Upper lobe of right lung (tissue), 1 donor: Measurements from ENCODE around the gene TAF11L2. TPM values are rescaled to one million over a fixed set of nuclear protein-coding genes. Genes with fewer than 3 reads are reported as not detected.
"Not testable (repeated sequence)": the region's sequence is repeated elsewhere in the genome, so short reads cannot be mapped to it uniquely, and the experiment has no call there.

Experiments
- ATAC-seq: fragments of 200-7000 bp; cut with Tn5 transposase; one replicate; pipeline ENCODE4 v1.9.1; 2020; ENCODE audit warnings: mild to moderate bottlenecking, moderate library complexity
- DNase-seq: peaks from one replicate; pipeline ENCODE4 v3.0.0-alpha.2; 2020
- H3K27ac ChIP-seq: fragments of 200-600 bp; one replicate; pipeline ENCODE4 v1.8.0; 2022
- H3K27me3 ChIP-seq: fragments of 200-600 bp; one replicate; pipeline ENCODE4 v1.8.0; 2022; ENCODE audit warnings: mild to moderate bottlenecking
- H3K36me3 ChIP-seq: fragments of 200-600 bp; one replicate; pipeline ENCODE4 v1.8.0; 2022
- H3K4me1 ChIP-seq: fragments of 200-600 bp; one replicate; pipeline ENCODE4 v1.8.0; 2022
- H3K4me3 ChIP-seq: fragments of 200-600 bp; one replicate; pipeline ENCODE4 v1.8.0; 2022; ENCODE audit warnings: mild to moderate bottlenecking
- H3K9me3 ChIP-seq: fragments of 200-600 bp; one replicate; pipeline ENCODE4 v1.8.0; 2022
- intact Hi-C: fragments of 100-400 bp; cut with DNase I; formaldehyde crosslinking; loops from one replicate; pipeline ENCODE4 v1.11.0; 2022
- total RNA-seq: library from RNA; stranded (reverse); fragmentation: NEBNext Ultra II Directional; extraction: Animal tissue kit (Norgen Biotek cat#: 25700); gene quantifications from one replicate; pipeline ENCODE4 v1.2.1, GENCODE V29; 2021
- TF ChIP-seq, protein P1 (sequence below): fragments of 200-600 bp; IDR thresholded peaks from one replicate; pipeline ENCODE4 v1.8.0; 2022; ENCODE audit warnings: antibody characterized with exemption
- donor health status: DM: no; HTN: yes; CAD: no; lungs with severe emphysema.

The TAF11L2 gene
- total RNA-seq, 1 donor from 2014 or later = not detected

DNA sequence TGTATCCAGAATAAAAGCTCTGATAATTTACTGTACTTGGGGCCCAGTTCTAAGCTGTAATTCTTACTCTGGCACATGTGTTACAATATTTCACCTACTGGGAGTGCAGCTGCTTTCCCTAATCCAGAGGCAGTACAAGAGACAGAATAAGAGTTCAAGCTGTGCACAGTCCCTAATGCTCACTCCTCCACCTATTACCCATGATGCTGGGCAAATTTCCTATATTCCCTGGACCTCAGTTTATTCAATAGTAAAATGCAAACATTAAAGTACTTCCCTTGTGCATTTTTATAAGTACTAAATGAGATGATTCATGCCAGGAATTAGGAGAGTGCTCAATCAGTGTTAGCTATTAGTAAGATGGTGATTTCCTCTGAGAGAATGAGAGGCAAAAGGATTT, 28.0 kb upstream of the TAF11L2 start:
- Histone ChIP-seq H3K4me3 (no peak overlapping the region), H3K27me3 (no peaks in the 10 kb centered on the region), H3K4me1 (no peaks in the 10 kb centered on the region), H3K9me3 (no peaks in the 10 kb centered on the region), H3K36me3 (no peaks in the 10 kb centered on the region), H3K27ac (no peak overlapping the region)
- DNase-seq = no peak
- ATAC-seq = no peak
- TF ChIP-seq, protein P1, sequence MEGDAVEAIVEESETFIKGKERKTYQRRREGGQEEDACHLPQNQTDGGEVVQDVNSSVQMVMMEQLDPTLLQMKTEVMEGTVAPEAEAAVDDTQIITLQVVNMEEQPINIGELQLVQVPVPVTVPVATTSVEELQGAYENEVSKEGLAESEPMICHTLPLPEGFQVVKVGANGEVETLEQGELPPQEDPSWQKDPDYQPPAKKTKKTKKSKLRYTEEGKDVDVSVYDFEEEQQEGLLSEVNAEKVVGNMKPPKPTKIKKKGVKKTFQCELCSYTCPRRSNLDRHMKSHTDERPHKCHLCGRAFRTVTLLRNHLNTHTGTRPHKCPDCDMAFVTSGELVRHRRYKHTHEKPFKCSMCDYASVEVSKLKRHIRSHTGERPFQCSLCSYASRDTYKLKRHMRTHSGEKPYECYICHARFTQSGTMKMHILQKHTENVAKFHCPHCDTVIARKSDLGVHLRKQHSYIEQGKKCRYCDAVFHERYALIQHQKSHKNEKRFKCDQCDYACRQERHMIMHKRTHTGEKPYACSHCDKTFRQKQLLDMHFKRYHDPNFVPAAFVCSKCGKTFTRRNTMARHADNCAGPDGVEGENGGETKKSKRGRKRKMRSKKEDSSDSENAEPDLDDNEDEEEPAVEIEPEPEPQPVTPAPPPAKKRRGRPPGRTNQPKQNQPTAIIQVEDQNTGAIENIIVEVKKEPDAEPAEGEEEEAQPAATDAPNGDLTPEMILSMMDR = no peak
- intact Hi-C loops = no loop called here

DNA sequence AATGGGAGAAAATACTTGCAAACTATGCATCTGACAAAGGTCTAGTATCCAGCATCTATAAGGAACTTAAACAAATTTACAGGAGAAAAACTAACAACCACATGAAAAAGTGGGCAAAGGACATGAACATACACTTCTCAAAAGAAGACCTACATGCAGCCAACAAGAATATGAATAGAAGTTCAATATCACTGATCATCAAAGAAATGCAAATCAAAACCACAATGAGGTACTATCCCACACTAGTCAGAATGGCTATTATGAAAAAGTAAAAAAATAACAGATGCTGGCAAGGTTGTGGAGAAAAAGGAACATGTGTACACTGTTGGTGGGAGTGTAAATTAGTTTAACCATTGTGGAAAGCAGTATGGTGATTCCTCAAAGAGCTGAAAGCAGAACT, 23.0 kb upstream of the TAF11L2 start:
- H3K27me3 ChIP-seq, ATAC-seq, intact Hi-C loops, H3K4me1 ChIP-seq, H3K36me3 ChIP-seq, H3K4me3 ChIP-seq, H3K9me3 ChIP-seq, H3K27ac ChIP-seq, DNase-seq: not testable (repeated sequence)

DNA sequence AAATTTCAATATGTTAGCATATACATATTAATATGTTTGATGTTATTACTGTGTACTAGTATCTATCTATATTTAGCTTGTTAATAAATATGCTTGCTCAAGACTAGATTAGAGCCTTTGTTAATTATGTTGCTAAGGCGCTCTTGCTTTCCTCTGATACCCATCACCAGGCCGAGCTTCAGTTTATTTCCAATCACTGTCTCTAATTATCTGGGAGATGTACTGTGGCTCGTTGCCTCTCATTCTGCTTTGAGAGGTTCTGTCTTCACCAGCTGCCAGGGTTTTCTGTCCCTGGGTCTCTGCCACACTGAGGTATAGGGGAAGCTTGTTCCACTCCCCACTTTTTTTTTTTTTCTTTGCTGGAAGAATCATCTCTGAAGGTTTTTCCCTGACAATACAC, 21.0 kb upstream of the TAF11L2 start:
- ATAC-seq = no peak
- H3K27me3 ChIP-seq = no peaks in the 10 kb centered on the region
- no peak overlapping the region for H3K4me3 ChIP-seq
- TF ChIP-seq, protein P1 = no peak
- H3K9me3 ChIP-seq = no peaks in the 10 kb centered on the region
- no peaks in the 10 kb centered on the region for H3K4me1 ChIP-seq
- no peak for DNase-seq
- no peaks in the 10 kb centered on the region for H3K36me3 ChIP-seq
- H3K27ac ChIP-seq = no peak overlapping the region
- intact Hi-C loops = no loop called here

DNA sequence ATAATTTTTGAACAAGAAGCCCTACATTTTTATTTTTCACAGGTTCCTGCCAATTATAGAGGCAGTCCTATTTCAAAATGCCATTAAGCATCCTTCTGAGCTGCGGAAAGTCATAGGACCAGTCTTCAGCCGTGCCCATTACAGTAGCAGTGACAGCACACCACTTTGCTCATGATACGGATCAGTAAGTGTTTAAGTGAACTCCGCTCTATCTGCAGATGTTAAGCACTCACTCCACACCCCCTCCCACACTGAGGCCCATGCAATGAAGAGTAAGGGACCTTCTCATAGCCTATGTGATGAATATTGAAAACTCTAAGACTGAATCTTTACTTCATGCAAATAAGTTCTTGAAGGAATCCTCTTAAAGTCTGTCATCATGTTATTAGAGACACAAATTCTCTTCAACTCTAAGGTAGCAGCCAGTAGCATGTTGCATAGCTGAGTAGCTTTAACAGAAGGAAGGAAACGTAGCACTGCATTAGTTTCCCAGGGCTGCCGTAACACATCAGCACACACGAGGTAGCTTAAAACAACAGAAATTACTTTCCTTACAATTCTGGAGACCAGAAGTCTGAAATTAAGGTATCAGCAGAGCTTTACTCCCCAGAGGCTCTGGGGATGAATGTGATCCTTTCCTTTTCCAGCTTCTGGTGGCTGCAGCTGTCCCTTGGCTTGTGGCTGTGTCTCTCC, 20.3 kb upstream of the TAF11L2 start:
- no peaks in the 10 kb centered on the region for H3K27me3 ChIP-seq
- no peak overlapping the region for H3K27ac ChIP-seq
- no peaks in the 10 kb centered on the region for H3K4me1 ChIP-seq
- no peaks in the 10 kb centered on the region for H3K36me3 ChIP-seq
- H3K9me3 ChIP-seq = no peaks in the 10 kb centered on the region
- no peak overlapping the region for H3K4me3 ChIP-seq
- ATAC-seq (no peak), DNase-seq (no peak)
- TF ChIP-seq, protein P1 = no peak
- intact Hi-C loops = no loop called here

DNA sequence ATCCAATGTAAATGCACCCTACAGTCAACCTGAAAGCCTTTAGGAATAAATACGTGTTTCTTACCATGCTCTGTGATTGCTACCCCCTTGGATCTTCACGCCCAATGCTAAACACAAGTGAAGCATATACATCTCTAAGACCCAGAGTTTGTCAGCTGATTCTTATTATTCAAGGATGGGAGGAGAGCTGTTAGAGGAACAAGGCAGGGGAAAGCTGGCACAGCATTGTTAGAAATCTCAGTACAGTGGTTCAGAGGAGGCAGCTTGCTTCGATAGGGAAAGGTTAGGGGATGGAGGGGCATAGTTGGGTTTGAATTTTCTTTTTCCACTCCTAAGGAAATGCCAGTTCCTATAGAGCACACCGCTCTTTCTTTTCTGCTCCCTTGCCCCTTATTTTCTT, 16.7 kb upstream of the TAF11L2 start:
- intact Hi-C loops = no loop called here
- H3K27ac ChIP-seq = no peak overlapping the region
- TF ChIP-seq, protein P1 = no peak
- H3K36me3 ChIP-seq = no peaks in the 10 kb centered on the region
- DNase-seq = no peak
- H3K27me3 ChIP-seq = no peaks in the 10 kb centered on the region
- ATAC-seq = no peak
- H3K9me3 ChIP-seq = no peaks in the 10 kb centered on the region
- no peak overlapping the region for H3K4me3 ChIP-seq
- no peaks in the 10 kb centered on the region for H3K4me1 ChIP-seq

DNA sequence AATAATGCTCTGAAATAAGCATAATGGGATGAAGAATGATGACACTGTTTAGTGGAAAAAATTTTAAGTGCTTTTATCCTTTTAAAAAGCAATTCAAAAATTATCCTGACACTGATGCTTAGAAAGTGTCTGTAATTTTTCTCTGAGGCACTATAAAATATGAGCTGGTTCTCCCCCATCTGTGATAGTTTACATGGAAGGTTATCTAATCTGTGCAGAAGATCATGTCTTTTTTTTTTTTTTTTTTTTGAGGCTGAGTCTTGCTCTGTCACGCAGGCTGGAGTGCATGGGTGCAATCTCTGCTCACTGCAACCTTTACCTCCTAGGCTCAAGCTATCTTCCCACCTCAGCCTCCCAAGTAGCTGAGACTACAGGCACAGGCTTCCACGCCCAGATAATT, 15.2 kb upstream of the TAF11L2 start:
- H3K27ac ChIP-seq = no peak overlapping the region
- H3K4me1 ChIP-seq = no peaks in the 10 kb centered on the region
- ATAC-seq (no peak), DNase-seq (no peak)
- intact Hi-C loops = no loop called here
- H3K9me3 ChIP-seq = no peaks in the 10 kb centered on the region
- no peaks in the 10 kb centered on the region for H3K27me3 ChIP-seq
- H3K4me3 ChIP-seq = no peak overlapping the region
- TF ChIP-seq, protein P1 = no peak
- no peaks in the 10 kb centered on the region for H3K36me3 ChIP-seq

DNA sequence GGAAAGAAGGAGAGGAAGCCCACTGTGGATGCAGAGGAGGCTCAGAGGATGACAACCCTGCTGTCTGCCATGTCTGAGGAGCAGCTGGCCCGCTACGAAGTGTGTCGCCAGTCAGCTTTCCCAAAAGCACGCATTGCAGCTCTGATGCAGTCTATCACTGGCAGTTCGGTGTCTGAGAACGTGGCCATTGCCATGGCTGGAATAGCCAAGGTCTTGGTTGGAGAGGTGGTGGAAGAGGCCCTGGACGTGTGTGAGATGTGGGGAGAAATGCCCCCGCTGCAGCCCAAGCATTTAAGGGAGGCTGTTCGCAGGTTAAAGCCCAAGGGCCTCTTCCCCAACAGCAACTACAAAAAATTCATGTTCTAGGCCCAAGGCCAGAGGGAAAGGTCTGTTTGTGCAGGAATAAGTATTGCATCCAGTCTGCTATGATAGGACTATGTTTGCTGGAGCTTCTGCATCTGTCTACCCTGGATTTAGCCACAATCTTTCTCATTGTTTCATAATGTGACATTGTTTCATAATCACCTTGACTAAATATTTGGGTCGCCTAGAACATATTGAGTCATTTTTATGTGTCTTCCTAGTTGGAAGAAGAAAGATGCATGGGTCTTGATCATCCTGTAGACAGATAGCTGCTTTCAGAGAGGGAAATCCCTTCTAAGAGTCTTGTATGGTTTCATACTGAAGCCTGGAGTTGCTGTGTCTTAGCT, 11.4 kb upstream of the TAF11L2 start:
- H3K4me1 ChIP-seq, intact Hi-C loops, H3K27ac ChIP-seq, ATAC-seq, H3K27me3 ChIP-seq, H3K36me3 ChIP-seq, H3K9me3 ChIP-seq, H3K4me3 ChIP-seq, DNase-seq: not testable (repeated sequence)
